HT1080 (cell line): ENCODE measurements around the gene KCNIP1. TPM values are rescaled to one million over a fixed set of nuclear protein-coding genes. Genes with fewer than 3 reads are reported as not detected.

Source experiments
- DNase-seq: peaks from one replicate; pipeline ENCODE4 v3.0.0-alpha.2; 2015; ENCODE audit warnings: low read depth
- total RNA-seq: library from RNA; depleted of rRNA; stranded (reverse); fragments of >200 nt; shearing (Covaris generic); gene quantifications from 2 replicates; pipeline ENCODE4 v1.2.3, GENCODE V29; 2014

KCNIP1 gene
- total RNA-seq, 1 experiment from 2014 or later: not detected

DNA sequence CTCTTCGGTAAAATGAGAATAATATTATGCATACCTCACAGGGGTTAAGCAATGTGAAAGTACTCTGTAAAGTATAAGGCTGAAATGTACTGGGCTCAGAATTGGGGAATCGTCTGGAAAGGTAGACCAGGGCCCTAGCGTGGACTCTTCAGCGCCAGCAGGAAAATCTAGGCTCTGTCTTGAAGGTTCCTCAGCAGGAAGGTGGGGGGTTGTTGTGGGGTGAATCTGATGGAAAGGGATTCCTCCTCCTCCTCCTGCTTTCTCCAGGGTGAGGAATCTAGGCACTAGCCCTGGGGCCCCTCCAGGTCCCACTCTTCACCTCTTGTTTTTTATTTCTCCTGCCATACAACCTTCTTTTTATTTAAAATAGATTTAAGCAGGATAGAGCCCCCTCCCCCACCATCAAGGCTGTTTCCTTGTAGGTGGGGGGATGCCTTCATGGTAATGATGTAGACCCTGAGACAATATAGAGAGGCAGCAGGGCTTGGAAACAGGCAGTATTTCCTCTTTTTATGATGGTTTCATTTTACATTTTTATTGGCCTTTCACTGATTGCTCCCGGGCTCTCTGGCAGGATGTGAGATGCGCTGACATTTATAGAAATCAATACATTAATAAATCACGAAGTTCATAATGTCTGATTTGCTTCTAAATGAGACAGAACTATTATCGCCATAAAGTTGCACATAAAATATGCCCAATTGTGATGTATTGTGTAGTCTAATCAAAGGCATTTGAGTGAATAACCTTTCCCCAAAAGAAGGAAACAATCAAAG is 200.8 kb downstream of the KCNIP1 start:
- DNase-seq: no peak

DNA sequence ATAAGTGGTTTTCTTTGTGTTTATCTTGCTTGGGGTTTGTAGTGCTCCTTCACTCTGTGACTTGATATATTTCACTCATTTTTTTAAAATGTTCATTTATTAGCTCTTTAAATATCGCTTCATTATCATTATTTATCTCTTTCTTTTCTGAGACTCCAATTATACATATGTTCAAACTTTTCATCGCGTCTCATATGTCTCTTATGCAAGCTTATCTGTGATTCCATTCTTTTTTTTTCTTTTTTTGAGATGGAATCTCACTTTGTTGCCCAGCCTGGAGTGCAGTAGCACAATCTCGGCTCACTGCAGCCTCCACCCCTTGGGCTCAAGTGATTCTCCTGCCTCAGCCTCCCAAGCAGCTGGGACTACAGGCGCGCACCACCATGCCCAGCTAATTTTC is 205.8 kb downstream of the KCNIP1 start:
- DNase-seq: no peak

DNA sequence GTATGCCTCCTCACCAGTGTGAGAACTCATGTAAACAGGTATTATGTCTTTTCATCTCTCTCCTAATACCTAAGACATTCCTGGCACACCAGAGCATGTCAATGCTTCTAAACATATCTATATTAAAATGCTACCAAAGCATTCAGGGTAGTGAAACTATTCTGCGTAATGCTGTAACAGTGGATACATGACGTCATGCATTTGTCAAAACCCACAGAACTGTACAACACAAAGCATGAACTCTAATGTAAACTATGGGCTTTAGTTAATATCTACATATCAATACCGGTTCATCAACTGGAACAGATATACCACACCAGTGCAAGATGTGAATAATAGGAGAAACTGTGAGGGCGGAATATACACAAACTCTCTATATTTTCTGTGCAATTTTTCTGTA is 207.5 kb downstream of the KCNIP1 start:
- DNase-seq: no peak

DNA sequence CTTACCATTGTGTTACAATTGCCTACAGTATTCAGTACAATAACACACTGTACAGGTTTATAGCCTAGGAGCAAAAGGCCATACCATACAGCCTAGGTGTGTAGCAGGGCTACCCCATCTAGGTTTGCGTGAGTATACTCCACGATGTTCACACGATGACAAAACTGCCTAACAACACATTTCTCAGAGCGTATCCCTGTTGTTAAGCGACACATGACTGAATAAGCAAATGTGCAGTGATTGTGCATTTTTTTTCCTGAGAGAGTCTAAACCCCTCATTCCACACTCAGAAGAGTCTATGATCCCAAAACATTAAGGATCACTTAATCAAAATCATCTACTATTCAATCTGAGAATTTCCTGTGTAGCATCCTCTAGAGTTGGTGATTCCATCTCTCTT is 211.3 kb downstream of the KCNIP1 start:
- no peak for DNase-seq

DNA sequence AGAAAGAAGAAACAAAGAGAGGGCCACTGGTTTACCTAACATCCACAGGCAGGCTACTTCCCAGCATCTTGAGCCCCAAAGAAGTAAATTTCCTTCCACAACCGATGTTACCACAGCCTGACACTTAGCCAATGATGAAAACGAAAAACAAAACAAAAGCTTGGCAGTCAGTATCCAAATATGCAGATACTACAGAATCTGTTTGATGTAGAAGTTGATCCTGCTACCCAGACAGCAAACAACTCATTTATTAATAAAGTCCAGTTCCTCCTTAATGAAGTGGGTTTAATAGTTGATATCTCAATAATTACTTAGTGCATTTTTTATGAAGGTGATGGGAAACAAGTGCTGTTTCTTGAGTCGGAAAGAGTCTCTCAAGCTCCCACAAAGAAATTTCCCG is 212.6 kb downstream of the KCNIP1 start:
- DNase-seq: no peak

DNA sequence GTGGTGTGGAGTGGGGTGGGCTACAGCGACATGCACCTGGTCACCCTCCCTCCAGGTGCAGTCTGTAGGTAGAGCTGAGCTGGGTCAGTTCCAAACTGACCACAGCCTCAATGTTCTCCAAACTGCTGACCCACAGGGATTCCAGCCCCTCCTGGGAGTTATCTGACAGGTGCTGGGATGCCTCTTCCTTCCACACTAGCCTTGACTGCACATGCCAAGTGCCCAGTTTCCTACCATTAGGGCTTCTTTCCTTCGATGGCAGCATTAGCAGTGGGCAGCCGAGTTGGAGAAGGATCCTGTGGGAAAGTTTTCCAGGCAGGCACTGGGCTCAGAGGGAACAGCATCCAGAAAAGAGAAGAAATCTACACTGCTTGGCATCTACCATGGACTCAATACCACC is 215.7 kb downstream of the KCNIP1 start:
- DNase-seq: no peak

DNA sequence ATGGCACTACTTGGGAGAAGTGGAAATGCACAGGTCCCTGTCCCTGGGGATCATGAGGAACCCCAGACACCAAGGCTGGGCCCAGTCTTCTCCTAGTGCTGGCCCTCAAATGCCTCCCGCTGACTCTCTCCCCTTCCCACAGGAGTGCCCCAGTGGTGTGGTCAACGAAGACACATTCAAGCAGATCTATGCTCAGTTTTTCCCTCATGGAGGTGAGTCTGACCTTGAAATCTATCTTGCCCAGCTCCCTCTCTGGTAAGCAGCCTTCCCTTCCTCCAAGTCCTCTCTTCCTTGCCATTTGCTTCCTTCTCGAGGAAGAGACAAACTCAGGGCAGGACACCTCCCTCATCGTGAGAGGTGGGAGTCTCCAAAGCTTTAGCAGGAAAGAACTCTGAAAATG is 216.4 kb downstream of the KCNIP1 start:
- DNase-seq: no peak

DNA sequence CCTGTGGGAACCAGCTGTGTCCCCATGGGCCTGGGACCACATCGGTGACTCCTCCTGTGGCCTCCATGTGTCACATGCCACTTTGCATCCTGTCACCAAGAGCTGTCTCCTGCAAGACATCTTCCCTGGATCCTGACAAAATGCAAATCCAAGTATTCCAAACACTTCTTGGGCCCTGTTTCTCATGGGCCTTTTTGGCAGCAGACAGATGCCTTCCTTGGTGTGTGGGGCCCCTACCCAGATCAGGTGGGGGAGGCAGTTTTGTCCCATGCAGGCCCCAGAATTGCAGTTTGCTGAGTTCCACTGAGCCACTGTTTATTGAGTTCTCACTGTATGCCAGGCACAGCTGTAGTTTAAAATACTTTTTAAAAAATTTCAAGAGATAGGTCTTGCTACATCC is 217.2 kb downstream of the KCNIP1 start:
- no peak for DNase-seq

DNA sequence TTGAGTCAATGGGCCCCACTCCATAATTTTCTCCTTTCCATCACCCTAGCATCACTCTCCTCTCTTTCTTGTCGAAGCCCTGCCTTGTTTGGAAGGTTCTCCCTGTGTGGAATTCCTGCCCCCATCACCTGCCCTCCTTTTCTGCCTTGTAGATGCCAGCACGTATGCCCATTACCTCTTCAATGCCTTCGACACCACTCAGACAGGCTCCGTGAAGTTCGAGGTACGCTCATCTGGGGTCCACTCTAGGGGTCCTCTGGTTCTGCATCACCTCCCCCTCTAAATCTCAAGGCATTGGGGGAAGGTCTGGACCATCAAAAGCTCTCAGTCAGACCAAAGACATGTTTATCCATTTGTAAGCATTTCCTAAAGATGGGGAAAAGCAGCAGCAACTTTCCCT is 217.9 kb downstream of the KCNIP1 start:
- DNase-seq: no peak

DNA sequence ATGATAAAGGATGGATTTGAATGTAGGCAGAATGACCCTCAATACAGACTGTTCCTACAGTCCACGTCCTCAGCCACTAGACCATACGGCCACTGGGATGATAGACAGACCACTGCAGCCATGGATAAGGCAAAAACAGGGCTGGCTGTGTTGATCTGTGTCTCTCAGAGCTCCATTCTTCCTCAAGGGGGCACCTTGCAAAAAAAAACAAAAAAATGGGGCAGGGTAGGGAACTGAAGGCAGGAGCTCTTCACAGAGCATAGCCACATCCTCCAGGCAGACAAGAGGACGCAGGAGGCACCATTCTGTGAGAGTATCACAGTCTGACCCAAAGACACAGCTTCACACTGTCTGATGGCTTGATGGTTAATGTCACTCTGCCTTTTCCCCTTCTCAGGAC is 218.5 kb downstream of the KCNIP1 start:
- DNase-seq: no peak

DNA sequence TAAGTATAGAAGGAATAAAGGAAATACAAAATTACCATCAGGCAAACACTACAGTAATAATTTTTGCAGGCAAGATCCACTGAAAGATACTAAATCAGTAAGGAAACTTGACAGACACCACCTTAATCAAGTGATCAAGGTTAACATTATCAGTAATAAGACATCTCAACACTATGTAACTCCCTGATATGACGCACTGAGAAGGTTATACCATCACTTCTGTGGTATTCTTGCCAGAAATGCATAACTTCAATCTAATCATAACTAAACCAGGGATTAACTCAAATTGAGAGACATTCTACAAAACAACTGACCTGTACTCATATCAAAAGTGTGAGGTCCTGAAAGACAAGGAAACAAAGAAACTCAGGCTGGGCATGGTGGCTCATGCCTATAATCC is 227.2 kb downstream of the KCNIP1 start:
- no peak for DNase-seq

DNA sequence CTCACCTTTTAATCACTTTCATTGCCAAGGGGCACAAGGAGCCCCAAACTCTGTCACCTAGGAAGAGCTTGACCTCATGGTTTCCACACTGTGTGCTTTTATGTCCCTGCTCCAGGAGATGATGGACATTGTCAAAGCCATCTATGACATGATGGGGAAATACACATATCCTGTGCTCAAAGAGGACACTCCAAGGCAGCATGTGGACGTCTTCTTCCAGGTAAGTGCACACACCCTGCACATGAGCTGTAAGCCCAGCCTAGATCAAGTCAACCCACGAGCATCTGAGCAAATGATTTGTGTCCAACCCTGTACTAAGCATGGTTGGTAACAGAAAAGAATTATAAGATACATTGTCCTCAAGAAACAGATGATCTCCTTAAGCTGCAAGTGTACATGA is 228.9 kb downstream of the KCNIP1 start:
- DNase-seq: no peak

DNA sequence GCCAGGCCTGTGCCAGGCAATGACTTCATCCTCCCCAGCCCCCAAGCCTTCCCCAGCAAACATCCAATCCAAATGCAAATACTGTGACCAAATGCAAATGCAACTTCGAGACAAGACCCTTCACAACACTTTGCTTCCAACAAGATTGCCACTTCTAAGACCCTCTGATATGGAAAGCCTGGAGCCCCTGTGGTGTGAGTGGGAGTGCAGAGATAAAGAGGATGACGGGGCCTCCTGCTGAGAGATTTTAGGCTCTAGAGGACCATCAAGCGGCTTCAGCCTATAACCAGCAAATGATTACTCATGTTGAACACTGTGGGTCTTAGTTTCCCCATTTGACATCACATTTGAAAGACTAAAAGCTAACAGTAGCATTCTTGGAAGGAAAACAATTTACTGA is 233.1 kb downstream of the KCNIP1 start:
- DNase-seq: no peak

DNA sequence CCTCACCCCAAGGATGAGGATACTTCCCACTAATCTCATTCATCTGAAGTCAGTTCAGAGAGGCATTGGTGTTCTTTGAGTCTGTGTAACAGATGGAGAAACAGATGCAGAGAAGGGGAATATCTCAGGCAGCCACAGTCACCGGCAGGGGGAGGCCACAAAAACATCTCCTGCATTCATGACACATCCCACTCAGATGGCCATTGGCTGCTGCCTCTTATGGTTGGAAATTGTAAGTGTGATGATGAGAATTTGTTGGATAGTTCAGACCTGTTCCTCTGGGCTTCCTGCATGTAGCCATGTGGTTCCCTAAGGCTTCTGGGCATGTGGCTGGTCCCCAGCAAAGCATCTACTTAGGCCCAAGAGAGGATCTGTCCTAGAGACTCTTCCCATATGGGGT is 233.8 kb downstream of the KCNIP1 start:
- DNase-seq: no peak

DNA sequence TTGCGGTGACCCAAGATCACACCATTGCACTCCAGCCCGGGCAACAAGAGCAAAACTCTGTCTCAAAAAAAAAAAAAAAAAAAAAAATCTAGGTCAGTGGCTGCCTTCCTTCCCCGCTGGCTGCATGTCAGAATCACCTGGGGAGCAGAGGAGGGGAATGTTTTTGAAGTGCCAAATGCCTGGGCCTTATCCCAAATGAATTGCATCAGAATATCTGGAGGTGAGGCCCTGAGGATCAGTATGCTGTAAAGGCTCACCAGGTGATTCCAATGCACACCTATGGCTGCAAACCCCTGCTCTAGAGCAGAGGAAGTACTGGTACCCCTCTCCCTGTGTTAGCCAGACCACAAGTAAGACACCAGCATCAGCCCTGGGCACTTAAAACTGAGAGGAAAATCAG is 235.0 kb downstream of the KCNIP1 start:
- DNase-seq: no peak

DNA sequence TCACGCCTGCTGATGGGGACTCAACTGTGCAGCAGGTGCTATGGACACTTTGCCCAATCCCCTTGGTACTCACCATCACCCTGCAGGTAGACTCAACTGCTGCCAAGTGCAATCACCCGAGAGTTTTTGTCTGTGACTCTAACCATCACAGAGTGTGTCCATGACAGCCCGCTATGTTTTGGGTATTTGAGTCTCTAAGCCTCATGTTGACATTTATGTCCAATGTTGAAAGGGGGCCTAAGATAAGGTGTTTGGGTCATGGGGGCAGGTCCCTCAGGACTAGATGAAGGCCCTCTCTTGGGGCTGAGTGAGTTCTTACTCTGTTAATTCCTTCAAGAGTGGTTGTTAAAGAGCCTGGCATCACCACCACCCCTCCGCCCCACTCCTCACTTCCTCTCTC is 235.6 kb downstream of the KCNIP1 start:
- DNase-seq: no peak

DNA sequence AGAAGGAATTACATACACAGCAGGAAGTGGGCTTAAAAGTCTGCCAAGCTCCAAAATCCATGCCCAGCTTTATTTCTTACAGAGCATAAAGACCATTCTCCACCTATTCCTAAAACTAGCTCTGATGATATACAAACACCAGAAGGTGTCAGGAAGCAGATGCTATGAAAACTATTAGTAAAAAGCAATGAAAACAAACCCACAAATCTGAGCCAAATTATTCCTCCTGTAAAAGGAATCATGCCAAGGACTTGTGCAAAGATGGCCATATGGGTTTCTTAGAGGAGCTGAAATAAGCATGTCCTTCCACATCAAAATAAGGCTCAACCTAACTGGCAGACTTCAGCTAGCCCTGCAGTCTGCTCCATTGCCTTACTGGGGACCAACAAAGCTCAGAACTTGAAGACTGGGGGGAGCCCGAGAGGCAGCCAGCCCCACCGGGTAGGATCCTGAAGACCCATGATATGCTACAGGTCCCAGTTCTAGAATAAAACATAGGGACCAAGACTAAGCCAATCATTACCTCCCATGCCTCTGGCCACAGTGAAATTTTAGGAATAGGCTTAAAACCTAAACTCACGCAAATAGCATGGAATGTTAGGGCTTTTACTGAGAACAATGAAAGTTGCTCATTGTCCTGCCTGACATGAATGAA is 236.9 kb downstream of the KCNIP1 start:
- no peak for DNase-seq

DNA sequence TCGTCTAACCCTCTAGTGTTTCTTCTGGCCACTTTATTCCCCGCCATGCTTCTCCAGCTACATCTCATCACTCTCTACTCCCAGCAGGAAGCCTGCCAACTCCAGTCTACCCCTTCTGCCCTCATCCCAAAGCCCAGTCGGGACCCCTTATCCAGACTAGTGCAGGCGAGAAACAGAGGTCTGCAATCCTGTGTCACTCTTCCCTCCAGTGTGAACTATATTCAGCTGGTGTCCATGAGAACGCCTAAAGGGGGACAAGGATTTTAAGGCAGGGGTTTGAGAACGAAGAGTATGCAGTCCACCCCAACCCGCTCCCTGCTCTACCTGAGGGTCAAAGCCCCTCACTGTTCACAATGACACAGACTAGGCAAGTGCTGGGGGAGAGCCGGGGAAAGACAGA is 238.0 kb downstream of the KCNIP1 start:
- DNase-seq: no peak

DNA sequence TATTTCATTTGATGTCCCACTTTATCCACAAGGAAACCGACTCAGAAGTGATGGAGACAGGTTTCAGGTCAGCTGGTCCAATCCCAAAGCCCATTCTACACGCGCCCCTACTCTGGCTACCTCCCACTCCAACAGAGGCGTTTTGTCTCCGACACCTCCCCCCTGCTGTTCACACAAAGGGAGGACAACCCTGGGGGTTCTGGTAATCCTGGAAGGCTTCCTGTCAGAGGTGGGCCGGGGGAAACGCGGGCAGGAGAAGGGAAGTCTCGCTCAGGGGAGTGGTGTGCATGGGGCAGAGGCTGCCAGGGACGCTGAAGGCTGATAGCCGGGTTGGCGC is 240.0 kb downstream of the KCNIP1 start:
- no peak for DNase-seq

DNA sequence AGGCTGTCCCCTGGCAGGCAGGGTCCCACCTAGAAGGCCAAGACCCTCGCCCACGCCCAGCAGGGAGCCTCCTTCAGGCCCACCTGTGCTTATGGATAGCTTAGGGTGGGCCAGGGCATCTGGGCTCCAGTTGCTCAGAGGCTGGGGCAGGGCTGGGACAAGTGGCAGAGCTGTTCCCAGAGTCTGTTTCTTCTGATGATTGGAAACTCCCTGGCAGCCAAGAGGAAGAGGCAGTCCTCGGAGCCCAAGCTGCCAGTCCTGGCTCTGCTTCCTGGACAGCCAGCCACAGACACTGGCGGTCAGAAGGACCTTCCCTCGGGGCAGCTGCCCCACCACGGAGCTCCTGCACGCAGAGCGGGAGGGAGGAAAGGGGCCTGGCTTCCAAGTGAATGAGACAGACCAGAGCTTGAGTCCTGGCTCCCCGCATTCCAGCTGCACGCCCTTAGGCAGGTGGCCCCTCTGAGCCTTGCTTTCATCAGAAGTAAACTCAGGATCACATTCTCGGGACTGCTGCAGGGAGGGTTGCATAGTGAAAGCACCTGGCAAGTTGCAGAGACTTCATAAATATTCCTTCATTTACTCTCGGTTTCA is 241.8 kb downstream of the KCNIP1 start:
- DNase-seq: peak; percentile 19

DNA sequence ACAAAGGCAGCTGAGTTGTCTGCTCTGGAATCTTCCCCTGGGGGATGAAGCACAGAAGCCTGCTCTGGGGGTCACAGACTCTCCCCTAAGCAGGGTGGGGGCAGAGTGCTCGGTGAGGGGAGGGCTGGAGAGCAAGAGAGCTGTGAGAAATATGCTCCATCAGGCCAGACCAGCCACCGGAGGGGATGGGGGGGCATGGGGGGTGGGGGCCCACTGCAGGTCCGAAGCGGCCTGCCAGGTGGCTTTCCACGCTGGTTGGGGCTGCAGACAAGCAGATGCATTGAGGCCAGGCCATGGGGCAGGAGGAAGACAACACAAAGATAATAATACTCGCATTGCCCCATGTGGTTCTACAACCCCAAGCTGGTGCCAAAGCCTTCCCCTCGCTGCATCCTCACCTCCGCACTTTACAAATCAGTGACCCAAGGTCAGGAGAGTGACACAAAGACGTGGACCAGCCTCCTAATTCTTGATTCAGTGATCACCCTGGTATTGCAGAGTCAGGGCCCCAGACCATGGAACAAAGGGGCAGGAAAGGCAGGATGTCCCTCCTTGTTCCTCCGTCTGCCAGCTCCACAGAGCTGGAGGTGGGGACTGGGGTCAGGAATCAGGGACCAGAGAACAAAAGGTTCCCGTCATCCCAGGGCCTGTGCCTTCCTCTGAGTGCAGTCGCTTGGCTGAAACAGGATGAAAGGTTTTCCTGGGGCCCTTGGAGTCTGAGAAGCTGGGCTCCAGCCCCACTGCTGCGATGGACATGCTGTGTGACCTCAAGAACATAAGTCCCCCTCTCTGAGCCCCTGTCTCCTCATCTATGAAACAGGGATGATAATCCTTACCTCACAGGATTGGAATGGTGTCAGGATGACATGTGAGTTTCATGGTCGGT is 242.5 kb downstream of the KCNIP1 start:
- no peak for DNase-seq

DNA sequence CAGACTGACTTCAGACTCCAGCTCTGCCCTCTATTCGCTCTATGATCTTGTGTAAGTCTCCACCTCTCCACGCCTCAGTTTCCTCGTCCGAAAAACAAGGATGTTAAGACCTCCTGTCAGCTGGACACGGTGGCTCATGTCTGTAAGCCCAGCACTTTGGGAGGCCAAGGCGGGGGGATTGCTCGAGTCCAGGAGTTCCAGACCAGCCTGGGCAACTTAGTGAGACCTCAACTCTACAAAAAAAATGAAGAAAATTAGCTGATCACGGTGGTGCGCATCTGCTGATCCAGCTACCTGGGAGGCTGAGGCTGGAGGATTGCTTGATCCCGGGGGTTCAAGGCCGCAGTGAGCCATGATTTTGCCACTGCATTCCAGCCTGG is 243.1 kb downstream of the KCNIP1 start:
- DNase-seq: no peak
